Stomach (tissue), 9 donors: ENCODE results near the gene EPS8L3. TPM values are rescaled to one million over a fixed set of nuclear protein-coding genes. Genes with fewer than 3 reads are reported as not detected.

ENCODE experiments used
- DNase-seq, 2 donors: peaks; one replicate each; pipeline versions ENCODE4 v3.0.0 to v3.0.0-alpha.2; 2013 to 2019
- H3K27ac ChIP-seq, 5 donors: fragments of 200-600 bp in 4 of 5; sonication (generic) in 4 of 5; one replicate each; pipeline ENCODE4 v1.5.1; 2013 to 2019; ENCODE audit warnings: mild to moderate bottlenecking in 1 of 5, moderate library complexity in 1 of 5
- H3K27me3 ChIP-seq, 3 donors: fragments of 200-600 bp; sonication (generic); one replicate each; pipeline ENCODE4 v1.5.1; 2017 to 2019; ENCODE audit warnings: mixed run types in 1 of 3
- H3K36me3 ChIP-seq, 4 donors: fragments of 200-600 bp; sonication (generic); 1 replicate in 3 of 4; 2 replicates in 1 of 4; pipeline ENCODE4 v1.5.1; 2016 to 2019
- H3K4me1 ChIP-seq, 4 donors: fragments of 200-600 bp; sonication (generic); one replicate each; pipeline ENCODE4 v1.5.1; 2016 to 2019
- H3K4me3 ChIP-seq, 4 donors: fragments of 200-600 bp; sonication (generic) in 3 of 4; one replicate each; pipeline ENCODE4 v1.5.1; 2016 to 2019; ENCODE audit warnings: mild to moderate bottlenecking in 1 of 4
- H3K9me3 ChIP-seq, 4 donors: fragments of 200-600 bp; sonication (generic); one replicate each; pipeline ENCODE4 v1.5.1; 2016 to 2019
- CTCF ChIP-seq, 7 experiments: fragments of 450-650 bp in 4 of 7; fragments of 200-600 bp in 3 of 7; sonication (generic) in 3 of 7; IDR thresholded peaks; one replicate each; pipeline ENCODE4 v1.5.1; 2016 to 2019; ENCODE audit warnings: antibody characterized with exemption in 7 of 7, control low read depth in 2 of 7, mild to moderate bottlenecking in 1 of 7
- EP300 ChIP-seq: sonication (generic); formaldehyde crosslinking; IDR thresholded peaks from one replicate; pipeline ENCODE4 v1.6.1; 2017; ENCODE audit warnings: antibody characterized with exemption
- POLR2A ChIP-seq, 4 donors: fragments of 450-650 bp; IDR thresholded peaks; one replicate each; pipeline ENCODE4 v1.6.1; 2016; ENCODE audit warnings: antibody characterized with exemption in 4 of 4, control low read depth in 2 of 4, mild to moderate bottlenecking in 1 of 4, moderate library complexity in 1 of 4
- POLR2AphosphoS5 ChIP-seq, 3 donors: sonication (generic); formaldehyde crosslinking; IDR thresholded peaks; one replicate each; pipeline ENCODE4 v1.6.1; 2016; ENCODE audit warnings: antibody characterized with exemption in 3 of 3
- WGBS, 5 donors: extraction: QIAGEN DNeasy Blood & Tissue Kit in 3 of 5; methylation state at CpG; one replicate each; pipeline versions ENCODE4 v1.1.5 to v1.1.7; 2013 to 2018; 5-methylcytosine and 5-hydroxymethylcytosine counted together
- intact Hi-C: fragments of 100-400 bp; cut with DNase I; formaldehyde crosslinking; loops from one replicate; pipeline ENCODE4 v1.15.1; 2023; ENCODE audit warnings: low total_unique reads
- polyA plus RNA-seq, 3 donors: library from polyadenylated mRNA; stranded (reverse); fragments of 200-250 nt; gene quantifications; one replicate each; pipeline ENCODE4 v1.2.3, GENCODE V29; 2013
- total RNA-seq, 5 donors: library from RNA; depleted of rRNA; stranded (reverse); fragments of >200 nt; gene quantifications; one replicate each; pipeline versions ENCODE4 v1.1.0 to v1.2.3, GENCODE V29; 2014 to 2016
- donor health status: healthy with polysubstance abuse.
- donor health status: Bipolar disorder and iron deficiency.
- donor health status: healthy.

EPS8L3 gene
- total and polyA plus RNA-seq, 8 donors = 9.5 to 299 (median 34.3) TPM

GRCh38 chr1:109740615-109741373, 22.9 kb downstream of the EPS8L3 start, which contains the start of gene GSTM3:
TSS of gene GSTM3 (minus strand) at chr1:109741038. CDS start at chr1:109740287, 751 bp downstream.
- peaks cover 23 to 34% (median 25%) of the 10 kb centered on the region in 4 donors for H3K4me1 ChIP-seq
- peaks cover 17 to 26% (median 23%) of the 10 kb centered on the region in 4 donors for H3K36me3 ChIP-seq
- H3K9me3 ChIP-seq = no peaks in the 10 kb centered on the region
- H3K4me3 ChIP-seq = peak within 1 kb of the TSS; percentile 63 to 89 (median 74)
- TF ChIP-seq CTCF (IDR thresholded peaks at IDR 0.05) (no peak), POLR2A (IDR thresholded peaks at IDR 0.05) (no peak), POLR2AphosphoS5 (IDR thresholded peaks at IDR 0.05) (no peak), EP300 (no peak)
- 3 to 12% (median 4%) methylated on average over 8 to 10 of the region's 10 CpGs for WGBS, 5 donors
- intact Hi-C loops = no loop called here
- H3K27me3 ChIP-seq = peaks cover 0 to 5% (median 0%) of the 10 kb centered on the region in 3 donors
- no peak for DNase-seq
- peak within 1 kb of the TSS; percentile 79 to 91 (median 84) for H3K27ac ChIP-seq

GRCh38 chr1:109739738-109740614, 23.7 kb downstream of the EPS8L3 start:
- 1 to 3% (median 2%) methylated on average over 41 to 86 of the region's 86 CpGs for WGBS, 5 donors
- intact Hi-C loops = no loop called here
- peak; percentile 87 to 95 for DNase-seq

GRCh38 chr1:109733236-109733870, 30.4 kb downstream of the EPS8L3 start:
- Histone ChIP-seq H3K36me3 (peaks cover 17 to 48% (median 33%) of the 10 kb centered on the region in 4 donors), H3K4me3 (no peak overlapping the region), H3K9me3 (no peaks in the 10 kb centered on the region), H3K27me3 (no peaks in the 10 kb centered on the region), H3K4me1 (peaks cover 4 to 24% (median 16%) of the 10 kb centered on the region in 4 donors), H3K27ac (peak overlapping the region in 3 of 5 donors; percentile 37 to 70 (median 46))
- intact Hi-C loops = no loop called here
- 88 to 91% (median 90%) methylated on average over 4 of the region's 4 CpGs for WGBS, 5 donors
- DNase-seq = no peak
- TF ChIP-seq POLR2AphosphoS5 (IDR thresholded peaks at IDR 0.05) (no peak), POLR2A (IDR thresholded peaks at IDR 0.05) (no peak), EP300 (no peak), CTCF (IDR thresholded peaks at IDR 0.05) (no peak)

More at GRCh38 chr1:109739738-109740614, 23.7 kb downstream of the EPS8L3 start:
- Histone ChIP-seq H3K9me3 (no peaks in the 10 kb centered on the region), H3K4me1 (peaks cover 23 to 34% (median 25%) of the 10 kb centered on the region in 4 donors), H3K4me3 (peak overlapping the region; percentile 63 to 89 (median 74)), H3K27ac (peak overlapping the region; percentile 79 to 91 (median 84)), H3K36me3 (peaks cover 17 to 30% (median 27%) of the 10 kb centered on the region in 4 donors), H3K27me3 (peaks cover 0 to 5% (median 0%) of the 10 kb centered on the region in 3 donors)
- no peak for TF ChIP-seq EP300
- peak; percentile 88 to 97 (median 94) for TF ChIP-seq POLR2AphosphoS5 (IDR thresholded peaks at IDR 0.05)
- TF ChIP-seq POLR2A (IDR thresholded peaks at IDR 0.05) = peak in 2 of 4 donors; percentile 43 to 83
- no peak for TF ChIP-seq CTCF (IDR thresholded peaks at IDR 0.05)
